ENCODE measurements around the gene STAC3. TPM values are rescaled to one million over a fixed set of nuclear protein-coding genes. Genes with fewer than 3 reads are reported as not detected.

Gene STAC3
- total RNA-seq, 3 donors from 2014 or later (not counting 1 experiment from before 2014, with no cell fraction given) = 2.4 to 4.1 (median 3.8) TPM

GRCh38 chr12:57213763-57214397 lies 37.1 kb downstream of the STAC3 start:
- WGBS (ENCODE audit: insufficient coverage) = 45% methylated on average over 4 of the region's 4 CpGs
- Mint-ChIP-seq H3K4me1 (peaks cover 38 to 52% of the 10 kb centered on the region in 2 donors), H3K27me3 (ENCODE audit: low read depth in 2 of 2) (peaks cover 40 to 49% of the 10 kb centered on the region in 2 donors), H3K27ac (peak overlapping the region; percentile 28 to 43), H3K36me3 (no peaks in the 10 kb centered on the region), H3K4me3 (no peak overlapping the region), H3K9me3 (no peaks in the 10 kb centered on the region)
- TF ChIP-seq CTCF (IDR thresholded peaks at IDR 0.05) = no peak
- Histone ChIP-seq H3K27me3 (ENCODE audit: control insufficient read depth, insufficient read depth, low read length) (peaks cover 50% of the 10 kb centered on the region), H3K9me3 (ENCODE audit: control insufficient read depth, insufficient read depth, low read length) (no peaks in the 10 kb centered on the region), H3K4me3 (ENCODE audit: low read length) (no peak overlapping the region), H3K27ac (ENCODE audit: low read length) (no peak overlapping the region), H3K36me3 (ENCODE audit: control insufficient read depth, insufficient read depth, low read length) (no peaks in the 10 kb centered on the region), H3K4me1 (ENCODE audit: control insufficient read depth, insufficient read depth, low read length) (peaks cover 47% of the 10 kb centered on the region)
- intact Hi-C loops (cut with micrococcal nuclease) = loop anchor here (1.0 kb wide), 2 partner anchors 25 to 29 kb away; no protein-coding TSS in a partner anchor
- DNase-seq = no peak
- no peak for ATAC-seq

- H3K4me3 Mint-ChIP-seq = peak overlapping the region; percentile 63
- H3K36me3 Mint-ChIP-seq = no peaks in the 10 kb centered on the region
- ATAC-seq = peak; percentile 75 to 83 (median 78)
Measured at GRCh38 chr12:57213058-57213715, 37.8 kb downstream of the STAC3 start.

GRCh38 chr12:57212701-57213057 lies 38.3 kb downstream of the STAC3 start:
- Histone ChIP-seq H3K36me3 (ENCODE audit: control insufficient read depth, insufficient read depth, low read length) (no peaks in the 10 kb centered on the region), H3K27ac (ENCODE audit: low read length) (no peak overlapping the region), H3K4me1 (ENCODE audit: control insufficient read depth, insufficient read depth, low read length) (peaks cover 46% of the 10 kb centered on the region), H3K9me3 (ENCODE audit: control insufficient read depth, insufficient read depth, low read length) (no peaks in the 10 kb centered on the region), H3K4me3 (ENCODE audit: low read length) (no peak overlapping the region), H3K27me3 (ENCODE audit: control insufficient read depth, insufficient read depth, low read length) (peaks cover 38% of the 10 kb centered on the region)
- Mint-ChIP-seq H3K4me3 (no peak overlapping the region), H3K4me1 (peaks cover 31 to 40% of the 10 kb centered on the region in 2 donors), H3K27ac (no peak overlapping the region), H3K9me3 (no peaks in the 10 kb centered on the region), H3K36me3 (no peaks in the 10 kb centered on the region), H3K27me3 (ENCODE audit: low read depth in 2 of 2) (peaks cover 31 to 38% of the 10 kb centered on the region in 2 donors)
- DNase-seq (no peak), ATAC-seq (no peak)
- no peak for TF ChIP-seq CTCF (IDR thresholded peaks at IDR 0.05)
- 86% methylated on average over 4 of the region's 7 CpGs for WGBS (ENCODE audit: insufficient coverage)
- intact Hi-C loops (cut with micrococcal nuclease) = loop anchor here (1.0 kb wide), 1 partner anchor 31 kb away; no protein-coding TSS in a partner anchor

More at GRCh38 chr12:57213058-57213715, 37.8 kb downstream of the STAC3 start:
- intact Hi-C loops (cut with micrococcal nuclease) = loop anchor here (1.0 kb wide), 1 partner anchor 30 kb away; no protein-coding TSS in a partner anchor
- Histone ChIP-seq H3K27me3 (ENCODE audit: control insufficient read depth, insufficient read depth, low read length) (peaks cover 43% of the 10 kb centered on the region), H3K4me3 (ENCODE audit: low read length) (no peak overlapping the region), H3K27ac (ENCODE audit: low read length) (no peak overlapping the region), H3K36me3 (ENCODE audit: control insufficient read depth, insufficient read depth, low read length) (no peaks in the 10 kb centered on the region), H3K4me1 (ENCODE audit: control insufficient read depth, insufficient read depth, low read length) (peaks cover 47% of the 10 kb centered on the region), H3K9me3 (ENCODE audit: control insufficient read depth, insufficient read depth, low read length) (no peaks in the 10 kb centered on the region)
- H3K27ac Mint-ChIP-seq = peak overlapping the region; percentile 28 to 43
- H3K9me3 Mint-ChIP-seq = no peaks in the 10 kb centered on the region
- peaks cover 31 to 45% of the 10 kb centered on the region in 2 donors for H3K4me1 Mint-ChIP-seq
- WGBS (ENCODE audit: insufficient coverage) = under 1% methylated on average over 11 of the region's 16 CpGs
- DNase-seq = peak; percentile 83 to 92
- peaks cover 33 to 42% of the 10 kb centered on the region in 2 donors for H3K27me3 Mint-ChIP-seq (ENCODE audit: low read depth in 2 of 2)
- peak; percentile 96 for TF ChIP-seq CTCF (IDR thresholded peaks at IDR 0.05)

All from natural killer cell (primary cell).